ENCODE results near the gene S100A13. TPM values are rescaled to one million over a fixed set of nuclear protein-coding genes. Genes with fewer than 3 reads are reported as not detected.
"Not testable (repeated sequence)": the region's sequence is repeated elsewhere in the genome, so short reads cannot be mapped to it uniquely, and the experiment has no call there.

The S100A13 gene
- total and polyA plus RNA-seq, 7 experiments from 2014 or later: 1.4 to 4.0 (median 3.0) TPM

GRCh38 chr1:153578490-153578889, 48.8 kb downstream of the S100A13 start:
- Histone ChIP-seq H3K36me3 (ENCODE audit: control insufficient read depth in 2 of 3, insufficient read depth in 3 of 3, low read length in 3 of 3) (no peaks in the 10 kb centered on the region), H3K4me3 (ENCODE audit: low read length) (no peak overlapping the region), H3K9me3 (ENCODE audit: control insufficient read depth in 2 of 3, low read length in 3 of 3) (no peaks in the 10 kb centered on the region), H3K27ac (ENCODE audit: low read depth, low read length) (no peak overlapping the region), H3K27me3 (ENCODE audit: control insufficient read depth in 2 of 2, insufficient read depth in 2 of 2, low read length in 2 of 2) (no peaks in the 10 kb centered on the region), H3K4me1 (ENCODE audit: control insufficient read depth in 2 of 2, insufficient read depth in 2 of 2, low read length in 2 of 2) (no peaks in the 10 kb centered on the region)
- DNase-seq (no peak), ATAC-seq (no peak)
- H3K27me3 Mint-ChIP-seq: peaks cover 0 to 29% (median 27%) of the 10 kb centered on the region in 5 donors
- no peak overlapping the region for H3K27ac Mint-ChIP-seq
- H3K4me3 Mint-ChIP-seq: no peak overlapping the region
- H3K36me3 Mint-ChIP-seq: no peaks in the 10 kb centered on the region
- intact Hi-C loops (cut with micrococcal nuclease): loop anchor here in 1 of 2 donors (10.0 kb wide), 1 partner anchor 244 kb away; no protein-coding TSS in a partner anchor
- ChIA-PET CTCF (interaction anchor here (0.9 kb wide), 1 partner anchor 45 kb away, joined by 3 read pairs; no protein-coding TSS in a partner anchor), POLR2A (no interaction called here)
- peaks cover 0 to 3% (median 0%) of the 10 kb centered on the region in 7 donors for H3K4me1 Mint-ChIP-seq
- H3K9me3 Mint-ChIP-seq: no peaks in the 10 kb centered on the region

GRCh38 chr1:153577624-153578051, 49.7 kb downstream of the S100A13 start:
- no peaks in the 10 kb centered on the region for H3K36me3 ChIP-seq (ENCODE audit: control insufficient read depth in 2 of 3, insufficient read depth in 3 of 3, low read length in 3 of 3)
- Mint-ChIP-seq H3K36me3 (no peaks in the 10 kb centered on the region), H3K27me3 (peaks cover 0 to 29% (median 27%) of the 10 kb centered on the region in 5 donors), H3K9me3 (no peaks in the 10 kb centered on the region), H3K4me1 (peaks cover 0 to 10% (median 0%) of the 10 kb centered on the region in 7 donors), H3K27ac (no peak overlapping the region), H3K4me3 (no peak overlapping the region)
- H3K9me3 ChIP-seq (ENCODE audit: control insufficient read depth in 2 of 3, low read length in 3 of 3): no peaks in the 10 kb centered on the region
- DNase-seq (no peak), ATAC-seq (no peak)
- ChIA-PET CTCF (interaction anchor here (0.9 to 1.3 kb wide), 2 partner anchors 44 to 67 kb away, joined by 3 to 5 read pairs; no protein-coding TSS in a partner anchor), POLR2A (interaction anchor here (0.6 kb wide), 2 partner anchors 32 to 306 kb away, joined by 3 read pairs; no protein-coding TSS in a partner anchor)
- H3K4me3 ChIP-seq (ENCODE audit: low read length): no peak overlapping the region
- no peak overlapping the region for H3K27ac ChIP-seq (ENCODE audit: low read depth, low read length)
- intact Hi-C loops (cut with micrococcal nuclease): loop anchor here in 1 of 2 donors (10.0 kb wide), 1 partner anchor 243 kb away; no protein-coding TSS in a partner anchor
- no peaks in the 10 kb centered on the region for H3K27me3 ChIP-seq (ENCODE audit: control insufficient read depth in 2 of 2, insufficient read depth in 2 of 2, low read length in 2 of 2)
- no peaks in the 10 kb centered on the region for H3K4me1 ChIP-seq (ENCODE audit: control insufficient read depth in 2 of 2, insufficient read depth in 2 of 2, low read length in 2 of 2)

- H3K9me3 ChIP-seq (ENCODE audit: control insufficient read depth in 2 of 3, low read length in 3 of 3): no peaks in the 10 kb centered on the region
- Mint-ChIP-seq H3K9me3 (no peaks in the 10 kb centered on the region), H3K27ac (no peak overlapping the region), H3K36me3 (no peaks in the 10 kb centered on the region), H3K4me3 (no peak overlapping the region), H3K4me1 (peaks cover 0 to 12% (median 0%) of the 10 kb centered on the region in 7 donors), H3K27me3 (peaks cover 0 to 29% (median 27%) of the 10 kb centered on the region in 5 donors)
- H3K4me1 ChIP-seq (ENCODE audit: control insufficient read depth in 2 of 2, insufficient read depth in 2 of 2, low read length in 2 of 2): no peaks in the 10 kb centered on the region
- no peaks in the 10 kb centered on the region for H3K36me3 ChIP-seq (ENCODE audit: control insufficient read depth in 2 of 3, insufficient read depth in 3 of 3, low read length in 3 of 3)
- DNase-seq (no peak), ATAC-seq (no peak)
- H3K4me3 ChIP-seq (ENCODE audit: low read length): no peak overlapping the region
- ChIA-PET CTCF (interaction anchor here (1.3 kb wide), 1 partner anchor 67 kb away, joined by 5 read pairs; no protein-coding TSS in a partner anchor), POLR2A (interaction anchor here (0.6 kb wide), 3 partner anchors 32 to 696 kb away, joined by 3 read pairs; no protein-coding TSS in a partner anchor)
- H3K27me3 ChIP-seq (ENCODE audit: control insufficient read depth in 2 of 2, insufficient read depth in 2 of 2, low read length in 2 of 2): no peaks in the 10 kb centered on the region
- intact Hi-C loops (cut with micrococcal nuclease): loop anchor here in 1 of 2 donors (10.0 kb wide), 1 partner anchor 242 kb away; no protein-coding TSS in a partner anchor
- no peak overlapping the region for H3K27ac ChIP-seq (ENCODE audit: low read depth, low read length)
Observed at GRCh38 chr1:153577138-153577537, 50.2 kb downstream of the S100A13 start.

- peaks cover 0 to 35% (median 28%) of the 10 kb centered on the region in 5 donors for H3K27me3 Mint-ChIP-seq
- CTCF ChIA-PET: interaction anchor here (0.9 kb wide), 1 partner anchor 10 kb away, joined by 3 read pairs; no protein-coding TSS in a partner anchor
- H3K36me3 Mint-ChIP-seq; DNase-seq; H3K4me1 ChIP-seq (ENCODE audit: control insufficient read depth in 2 of 2, insufficient read depth in 2 of 2, low read length in 2 of 2); POLR2A ChIA-PET; H3K36me3 ChIP-seq (ENCODE audit: control insufficient read depth in 2 of 3, insufficient read depth in 3 of 3, low read length in 3 of 3); H3K27ac ChIP-seq (ENCODE audit: low read depth, low read length); H3K9me3 ChIP-seq (ENCODE audit: control insufficient read depth in 2 of 3, low read length in 3 of 3); H3K4me3 Mint-ChIP-seq; H3K27ac Mint-ChIP-seq; ATAC-seq; H3K4me3 ChIP-seq (ENCODE audit: low read length); H3K9me3 Mint-ChIP-seq; H3K27me3 ChIP-seq (ENCODE audit: control insufficient read depth in 2 of 2, insufficient read depth in 2 of 2, low read length in 2 of 2): not testable (repeated sequence)
- peaks cover 0 to 12% (median 0%) of the 10 kb centered on the region in 7 donors for H3K4me1 Mint-ChIP-seq
- intact Hi-C loops (cut with micrococcal nuclease): loop anchor here in 1 of 2 donors (10.0 kb wide), 1 partner anchor 241 kb away; no protein-coding TSS in a partner anchor
Observed at GRCh38 chr1:153575497-153575896, 51.8 kb downstream of the S100A13 start.

- CTCF ChIA-PET; H3K9me3 Mint-ChIP-seq; H3K27ac Mint-ChIP-seq; H3K4me3 Mint-ChIP-seq; H3K27ac ChIP-seq (ENCODE audit: low read depth, low read length); H3K36me3 ChIP-seq (ENCODE audit: control insufficient read depth in 2 of 3, insufficient read depth in 3 of 3, low read length in 3 of 3); H3K4me1 ChIP-seq (ENCODE audit: control insufficient read depth in 2 of 2, insufficient read depth in 2 of 2, low read length in 2 of 2); H3K9me3 ChIP-seq (ENCODE audit: control insufficient read depth in 2 of 3, low read length in 3 of 3); H3K36me3 Mint-ChIP-seq; DNase-seq; ATAC-seq; H3K4me3 ChIP-seq (ENCODE audit: low read length); POLR2A ChIA-PET; H3K27me3 ChIP-seq (ENCODE audit: control insufficient read depth in 2 of 2, insufficient read depth in 2 of 2, low read length in 2 of 2): not testable (repeated sequence)
- intact Hi-C loops (cut with micrococcal nuclease): loop anchor here in 1 of 2 donors (10.0 kb wide), 1 partner anchor 240 kb away; no protein-coding TSS in a partner anchor
- peaks cover 0 to 35% (median 28%) of the 10 kb centered on the region in 5 donors for H3K27me3 Mint-ChIP-seq
- H3K4me1 Mint-ChIP-seq: peaks cover 0 to 12% (median 0%) of the 10 kb centered on the region in 7 donors
Observed at GRCh38 chr1:153575081-153575491, 52.2 kb downstream of the S100A13 start.

- intact Hi-C loops (cut with micrococcal nuclease): loop anchor here in 1 of 2 donors (2.0 to 10.0 kb wide), 2 partner anchors 97 to 239 kb away; partner anchors contain the start of gene ILF2
- ATAC-seq: no peak
- Mint-ChIP-seq H3K36me3 (no peaks in the 10 kb centered on the region), H3K4me1 (peaks cover 4 to 18% (median 9%) of the 10 kb centered on the region in 7 donors), H3K27ac (no peak overlapping the region), H3K27me3 (peaks cover 0 to 24% (median 17%) of the 10 kb centered on the region in 5 donors), H3K4me3 (no peak overlapping the region), H3K9me3 (no peaks in the 10 kb centered on the region)
- peaks cover 0 to 1% of the 10 kb centered on the region in 2 donors for H3K4me1 ChIP-seq (ENCODE audit: control insufficient read depth in 2 of 2, insufficient read depth in 2 of 2, low read length in 2 of 2)
- H3K4me3 ChIP-seq (ENCODE audit: low read length): no peak overlapping the region
- H3K27ac ChIP-seq (ENCODE audit: low read depth, low read length): no peak overlapping the region
- H3K27me3 ChIP-seq (ENCODE audit: control insufficient read depth in 2 of 2, insufficient read depth in 2 of 2, low read length in 2 of 2): no peaks in the 10 kb centered on the region
- no peaks in the 10 kb centered on the region for H3K36me3 ChIP-seq (ENCODE audit: control insufficient read depth in 2 of 3, insufficient read depth in 3 of 3, low read length in 3 of 3)
- DNase-seq: no peak
- ChIA-PET CTCF (interaction anchor here (1.5 to 7.0 kb wide), 4 partner anchors 40 to 413 kb away, joined by 3 to 139 read pairs (median 62); partner anchors contain the start of genes RAB13 and S100A6), POLR2A (interaction anchor here (0.8 to 1.7 kb wide), 3 partner anchors 29 to 41 kb away, joined by 3 to 6 read pairs (median 4); partner anchors contain the start of gene S100A6)
- H3K9me3 ChIP-seq (ENCODE audit: control insufficient read depth in 2 of 3, low read length in 3 of 3): no peaks in the 10 kb centered on the region
Observed at GRCh38 chr1:153573351-153573750, 54.0 kb downstream of the S100A13 start.
